NCI-H82 (cell line): ENCODE data around the gene DBH.
A peak's percentile ranks its signal among the peaks of the same experiment; 100 is the strongest.

ENCODE experiments used
- DNase-seq: peaks from one replicate; lab custom pipeline; 2025; lab: John Stamatoyannopoulos, UW

The DBH gene

GRCh38 chr9:133643978-133644760 is 8.0 kb downstream of the DBH start:
- DNase-seq = no peak

- no peak for DNase-seq
Measured at GRCh38 chr9:133645021-133645765, 9.0 kb downstream of the DBH start.

GRCh38 chr9:133647148-133647547 is 11.0 kb downstream of the DBH start:
- no peak for DNase-seq

GRCh38 chr9:133647765-133648469 is 11.8 kb downstream of the DBH start:
- no peak for DNase-seq

GRCh38 chr9:133649194-133649593 is 13.0 kb downstream of the DBH start:
- DNase-seq = no peak

- no peak for DNase-seq
Measured at GRCh38 chr9:133650026-133650425, 13.9 kb downstream of the DBH start.

- DNase-seq = no peak
Measured at GRCh38 chr9:133653638-133654037, 17.5 kb downstream of the DBH start.

GRCh38 chr9:133654736-133655657 is 18.8 kb downstream of the DBH start:
- no peak for DNase-seq

- no peak for DNase-seq
Measured at GRCh38 chr9:133655701-133656100, 19.5 kb downstream of the DBH start.

- no peak for DNase-seq
Measured at GRCh38 chr9:133656211-133657119, 20.3 kb downstream of the DBH start.

GRCh38 chr9:133657120-133657661 is 21.0 kb downstream of the DBH start:
- no peak for DNase-seq

- DNase-seq = peak; percentile 18
Measured at GRCh38 chr9:133658442-133659431, 22.6 kb downstream of the DBH start.

- no peak for DNase-seq
Measured at GRCh38 chr9:133659516-133659915, 23.4 kb downstream of the DBH start.

- DNase-seq = no peak
Measured at GRCh38 chr9:133661846-133662540, 25.8 kb downstream of the DBH start.

GRCh38 chr9:133664173-133665050 is 28.2 kb downstream of the DBH start:
- DNase-seq = no peak

GRCh38 chr9:133665096-133665495 is 28.9 kb downstream of the DBH start:
- DNase-seq = no peak

GRCh38 chr9:133665535-133665934 is 29.4 kb downstream of the DBH start:
- no peak for DNase-seq
